GM21526 (cell line): ENCODE results near the gene TRPV6.

Experiments
- ATAC-seq: cut with Tn5 transposase; IDR thresholded peaks from one replicate; pipeline ENCODE4 v1.9.1; 2021; ENCODE audit warnings: moderate library complexity; ENCODE audit not compliant: unreplicated experiment, low FRiP score

The TRPV6 gene

GRCh38 chr7:142886866-142887265, 1.3 kb upstream of the TRPV6 start:
- no peak for ATAC-seq

- ATAC-seq, result no peak
These were observed 1.3 kb downstream of the TRPV6 start for GRCh38 chr7:142884286-142884640.

DNA sequence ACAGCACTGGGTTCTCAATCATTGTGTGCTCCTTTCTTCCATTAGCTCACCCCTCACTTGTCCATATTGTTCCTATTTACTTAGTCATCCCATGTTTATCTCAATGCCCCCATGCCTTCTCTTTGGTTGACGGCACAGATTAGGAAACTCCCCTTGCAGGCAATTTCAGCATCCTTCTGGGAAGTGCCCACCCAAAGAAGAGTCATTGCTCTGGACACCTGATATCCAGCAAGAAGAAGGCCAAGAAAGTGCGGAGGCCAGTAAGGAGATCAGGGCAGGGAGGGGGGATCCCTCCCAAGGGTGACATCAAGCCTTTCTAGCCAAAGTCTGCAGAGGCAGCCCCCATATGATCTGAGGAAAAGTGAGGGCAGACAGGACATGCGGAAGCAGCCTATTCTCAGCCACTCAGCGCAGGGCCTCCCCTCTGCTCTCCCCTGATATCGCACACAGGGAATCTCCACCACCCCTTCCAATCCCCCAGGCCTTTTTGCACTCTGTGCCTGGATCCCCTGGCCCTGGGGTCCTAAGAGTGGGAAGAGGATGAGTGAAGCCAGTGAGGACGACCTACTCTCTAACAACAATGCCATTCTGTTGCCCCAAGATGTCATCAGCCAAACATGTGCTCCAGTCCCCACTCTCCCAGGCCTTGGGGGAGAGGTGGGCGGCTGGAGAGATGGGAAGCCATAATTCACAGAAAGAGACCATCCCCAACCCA, 1.8 kb downstream of the TRPV6 start:
- no peak for ATAC-seq

DNA sequence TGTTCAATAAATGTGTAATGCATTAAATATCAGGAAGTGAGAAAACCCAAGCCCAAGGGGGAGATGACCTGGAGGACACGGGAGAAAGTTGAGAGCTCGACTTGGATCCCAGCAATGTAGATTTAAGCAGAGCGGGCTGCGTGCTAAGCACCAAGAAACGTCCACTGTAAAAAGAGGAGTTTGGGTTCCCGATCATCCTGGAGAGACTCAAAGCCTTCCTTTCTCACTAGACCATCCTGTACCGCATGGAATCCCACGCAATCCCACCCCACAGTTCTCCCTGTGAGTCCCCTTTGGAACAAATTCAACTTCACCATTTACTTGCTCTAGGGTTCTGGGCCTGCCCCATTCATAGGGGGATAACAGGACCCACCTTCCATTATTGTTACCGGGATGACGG, 2.4 kb downstream of the TRPV6 start:
- no peak for ATAC-seq

- ATAC-seq, result no peak
These were observed 3.2 kb downstream of the TRPV6 start for GRCh38 chr7:142882338-142882678.

GRCh38 chr7:142881586-142882337, 3.8 kb downstream of the TRPV6 start:
- no peak for ATAC-seq

- ATAC-seq, result peak; percentile 79
These were observed 4.6 kb downstream of the TRPV6 start for GRCh38 chr7:142880876-142881505.

DNA sequence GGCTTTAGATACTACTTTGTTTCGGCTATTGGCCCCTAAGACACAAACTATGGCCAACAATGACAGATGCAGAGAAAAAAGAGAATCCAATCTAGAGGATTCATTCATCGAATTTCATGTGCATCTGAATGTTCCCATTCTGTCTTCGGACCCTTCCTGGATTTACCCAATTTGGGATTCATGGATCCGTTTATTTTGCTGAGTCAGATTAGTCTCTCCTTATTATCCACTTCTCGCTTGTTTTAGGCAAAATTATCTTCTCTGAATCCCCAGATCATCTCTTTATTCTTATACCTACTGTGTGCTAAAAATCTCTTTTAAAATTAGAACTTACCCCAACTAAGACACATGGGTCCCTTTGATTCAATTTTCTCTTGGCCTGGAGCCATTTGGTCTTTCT, 6.5 kb downstream of the TRPV6 start:
- no peak for ATAC-seq

- ATAC-seq, result no peak
These were observed 7.2 kb downstream of the TRPV6 start for GRCh38 chr7:142878315-142878714.

- no peak for ATAC-seq
These were observed 8.3 kb downstream of the TRPV6 start for GRCh38 chr7:142876991-142877910.

DNA sequence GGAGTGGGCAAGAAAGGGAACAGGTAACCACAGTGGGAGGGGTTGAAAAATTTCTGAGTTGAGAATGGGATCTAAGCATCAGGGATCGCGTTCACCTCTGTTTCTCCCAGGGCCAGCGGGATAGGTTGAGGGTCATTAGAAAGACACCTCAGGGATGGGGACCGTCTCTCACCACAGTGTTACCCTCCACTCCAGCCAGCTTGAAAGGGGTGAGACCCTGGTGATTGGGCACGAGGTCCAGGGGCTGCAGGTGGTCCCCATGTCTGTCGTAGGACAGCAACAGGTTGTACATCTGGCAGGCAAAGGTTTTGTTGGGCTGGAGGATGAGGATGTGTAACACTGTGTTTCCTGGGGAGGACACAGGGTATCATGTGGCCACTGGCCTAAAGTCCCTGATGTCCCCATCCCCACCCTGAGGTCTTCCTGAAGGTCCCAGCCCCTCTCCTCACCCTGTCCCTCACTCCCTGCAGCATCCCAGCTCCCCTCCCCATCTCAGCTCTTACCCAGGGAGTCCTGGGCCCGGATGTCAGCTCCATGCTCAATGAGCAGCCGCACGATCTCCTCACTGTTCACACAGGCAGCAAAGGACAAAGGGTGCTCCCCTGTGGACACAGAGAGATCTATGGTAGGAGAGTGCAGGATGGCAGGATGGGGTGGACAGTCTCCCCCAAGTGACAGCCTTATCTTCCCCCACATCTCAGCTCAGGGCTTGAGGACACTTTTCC, 9.1 kb downstream of the TRPV6 start:
- no peak for ATAC-seq

GRCh38 chr7:142875456-142875855, 10.1 kb downstream of the TRPV6 start:
- no peak for ATAC-seq

GRCh38 chr7:142874837-142875236, 10.7 kb downstream of the TRPV6 start:
- ATAC-seq, result no peak

DNA sequence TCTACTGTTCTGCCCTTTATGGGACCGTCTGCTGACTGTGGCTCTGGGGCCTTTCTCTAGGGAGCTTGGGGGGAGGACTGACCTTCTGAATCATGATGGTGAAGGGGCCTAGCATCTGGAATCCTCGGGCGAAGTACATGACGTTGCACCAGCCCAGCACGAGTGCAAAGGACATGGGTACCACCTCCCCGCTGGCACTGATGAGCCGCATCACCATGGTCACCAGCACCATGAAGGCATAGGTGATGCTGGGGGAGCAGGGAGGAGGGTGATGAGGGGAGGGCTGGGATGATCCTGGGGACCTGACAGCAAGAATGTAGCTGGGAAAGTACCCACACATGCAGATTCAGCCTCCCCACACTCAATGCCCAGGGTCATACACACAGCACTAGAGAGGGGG, 11.1 kb downstream of the TRPV6 start:
- ATAC-seq, result no peak

DNA sequence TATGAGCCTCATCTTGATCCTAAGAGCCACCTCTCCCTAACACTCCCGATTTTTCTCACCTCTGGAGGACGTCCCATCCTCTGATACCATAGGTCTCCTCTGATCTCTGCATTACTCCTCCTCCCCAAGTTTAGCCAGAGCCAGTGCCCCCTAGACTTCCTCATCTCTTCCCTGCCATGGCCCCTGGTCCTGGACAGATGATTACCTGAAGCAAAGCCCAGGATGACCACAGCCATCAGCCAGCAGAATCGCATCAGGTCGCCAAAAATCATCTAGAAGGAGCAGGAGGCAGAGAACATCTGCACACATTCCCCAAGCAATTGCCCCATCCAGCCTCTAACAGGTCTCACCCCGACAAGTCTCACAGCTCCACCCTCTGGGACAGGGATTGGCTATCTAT, 11.7 kb downstream of the TRPV6 start:
- ATAC-seq, result no peak

DNA sequence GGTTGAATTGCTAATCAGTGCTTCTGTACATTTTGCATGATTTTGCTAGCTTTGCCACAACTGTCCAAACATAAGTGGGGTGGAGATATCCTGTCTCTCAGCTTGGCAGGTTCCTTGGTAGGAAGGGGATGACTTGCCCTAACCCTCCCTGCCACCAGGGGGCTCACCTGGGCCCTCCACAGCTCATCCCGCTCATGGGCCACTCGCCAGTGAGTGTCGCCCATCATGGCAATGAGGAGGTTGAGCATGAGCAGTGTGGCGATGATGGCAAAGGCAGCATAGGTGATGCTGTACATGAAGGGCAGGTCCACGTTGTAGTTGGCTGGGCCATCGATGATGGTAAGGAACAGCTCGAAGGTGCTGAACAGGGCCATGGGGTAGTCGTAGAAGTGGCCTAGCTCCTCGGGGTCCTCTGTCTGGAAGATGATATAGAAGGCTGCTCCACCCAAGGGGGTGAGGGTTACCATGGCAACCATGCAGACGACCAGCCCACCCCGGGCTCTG, 12.2 kb downstream of the TRPV6 start:
- peak; percentile 83 for ATAC-seq

DNA sequence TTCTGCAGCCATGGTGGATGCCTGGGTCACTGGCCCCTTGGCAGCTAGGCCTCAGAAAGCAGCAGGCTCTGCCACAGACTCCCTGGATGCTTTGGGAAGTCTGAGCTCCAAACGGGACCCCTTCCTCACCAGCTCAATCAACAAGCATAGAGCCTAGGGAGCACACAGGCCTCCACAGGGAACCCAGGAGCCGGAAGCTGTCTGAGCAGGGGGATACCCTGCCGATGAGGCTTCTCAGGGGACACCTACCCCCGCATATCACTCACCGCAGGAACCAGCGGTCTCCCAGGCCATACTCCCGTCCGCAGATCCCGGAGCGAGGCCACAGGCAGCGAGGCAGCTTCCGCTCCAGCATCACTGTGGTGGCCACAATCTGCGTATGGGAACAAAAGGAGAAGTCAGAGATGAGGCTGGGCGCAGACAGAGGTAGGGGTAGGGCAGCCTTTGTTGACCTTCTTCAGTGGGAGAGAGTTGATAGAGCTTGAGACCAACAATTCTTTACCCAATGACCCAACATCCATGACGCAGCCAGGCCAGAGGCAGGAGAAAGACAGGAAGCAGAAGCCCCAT, 13.4 kb downstream of the TRPV6 start:
- ATAC-seq, result no peak

DNA sequence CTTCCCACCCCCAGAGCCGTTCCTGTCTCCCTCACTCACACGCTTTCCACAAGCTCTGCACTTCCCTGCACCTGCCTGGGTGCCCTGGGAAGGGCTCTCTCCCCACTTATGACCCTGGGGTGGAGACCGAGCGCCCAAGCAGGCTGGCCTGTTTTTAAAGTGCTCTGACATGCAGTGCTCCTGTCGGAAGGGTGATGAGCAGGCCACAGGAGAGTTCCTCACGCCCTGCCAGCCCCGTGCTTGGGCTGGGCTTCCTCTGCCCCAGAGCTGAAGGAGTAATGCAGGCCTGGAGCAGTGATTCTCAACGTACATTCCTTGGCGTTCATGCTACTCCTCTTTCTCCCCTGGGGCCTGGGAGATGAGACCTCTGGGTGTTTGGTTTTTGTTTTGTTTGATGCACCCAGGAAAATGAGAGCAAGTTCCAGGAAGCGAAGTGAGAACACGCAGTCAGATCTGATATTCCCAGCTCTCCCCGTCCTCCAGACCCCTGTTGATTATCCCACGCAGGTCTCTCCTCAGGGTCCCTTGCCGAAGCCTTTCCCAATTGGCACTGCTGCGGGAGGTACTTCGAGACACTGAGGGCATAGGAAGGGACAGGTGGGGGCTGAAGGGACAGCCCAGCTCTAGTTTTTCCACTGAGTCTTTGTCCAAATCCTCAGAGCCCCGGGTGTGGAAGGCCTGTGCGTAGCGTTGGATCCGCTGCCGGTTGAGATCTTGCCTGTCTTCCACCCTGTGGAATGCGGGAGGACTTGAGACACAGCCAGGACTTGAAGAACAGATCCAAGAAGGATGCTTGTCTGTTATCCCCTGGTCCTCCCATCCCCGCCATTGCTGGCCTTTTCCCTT, 14.1 kb downstream of the TRPV6 start:
- ATAC-seq, result no peak
